K562 (cell line): Measurements from ENCODE around the gene DNM1. TPM values are rescaled to one million over a fixed set of nuclear protein-coding genes. Genes with fewer than 3 reads are reported as not detected.

ENCODE experiments used
- CEBPZ ChIP-seq: fragments of 150-350 bp; IDR thresholded peaks from 2 replicates; pipeline ENCODE4 v1.6.1; 2014; ENCODE audit warnings: low read depth, mild to moderate bottlenecking, low read length, borderline replicate concordance
- EGR1 ChIP-seq: fragments of 450-650 bp; conservative IDR thresholded peaks from 2 replicates; pipeline ENCODE4 v1.6.1; 2017; ENCODE audit warnings: mild to moderate bottlenecking
- HNRNPLL ChIP-seq: fragments of 200-400 bp; formaldehyde crosslinking; IDR thresholded peaks from 2 replicates; pipeline ENCODE4 v1.6.1; 2017; ENCODE audit warnings: low read length, low read depth, mild to moderate bottlenecking; ENCODE audit not compliant: poor library complexity, severe bottlenecking
- POLR2AphosphoS5 ChIP-seq: IDR thresholded peaks from 2 replicates; pipeline ENCODE4 v1.6.1; 2011; ENCODE audit warnings: mild to moderate bottlenecking, low read depth, low read length, moderate library complexity; ENCODE audit not compliant: control insufficient read depth, insufficient read depth
- POLR2H ChIP-seq: IDR thresholded peaks from 2 replicates; pipeline ENCODE4 v1.6.1; 2016; ENCODE audit warnings: missing genetic modification characterization, low read depth, mild to moderate bottlenecking, control low read depth, missing compliant biosample characterization, moderate library complexity
- RHOXF2B ChIP-seq: fragments of 250-450 bp; sonication (Bioruptor Pico); conservative IDR thresholded peaks from 2 replicates; pipeline ENCODE4 v1.5.1; 2021
- SMARCC2 ChIP-seq: fragments of 450-650 bp; IDR thresholded peaks from 2 replicates; pipeline ENCODE4 v1.6.1; 2017; ENCODE audit warnings: antibody characterized with exemption, moderate library complexity, mild to moderate bottlenecking, low read depth
- TEAD2 ChIP-seq: fragments of 450-650 bp; IDR thresholded peaks from 2 replicates; pipeline ENCODE4 v1.6.1; 2016; ENCODE audit warnings: missing genetic modification characterization, control low read depth, missing compliant biosample characterization
- ZBTB1 ChIP-seq: sonication (generic); formaldehyde crosslinking; IDR thresholded peaks from 2 replicates; pipeline ENCODE4 v1.8.1; 2023; ENCODE audit warnings: missing genetic modification reagents, low read depth, mild to moderate bottlenecking, borderline replicate concordance
- ZFP36 ChIP-seq: fragments of 150-350 bp; IDR thresholded peaks from 2 replicates; pipeline ENCODE4 v1.6.1; 2018; ENCODE audit warnings: low read length, low read depth; ENCODE audit not compliant: partially characterized antibody
- ZNF551 ChIP-seq: fragments of 250-450 bp; sonication (Bioruptor Pico); IDR thresholded peaks from 2 replicates; pipeline ENCODE4 v1.5.0; 2021; ENCODE audit warnings: mild to moderate bottlenecking, moderate library complexity
- polyA plus RNA-seq, 8 experiments: library from polyadenylated mRNA; depleted of rRNA in 4 of 8; stranded (reverse) in 5 of 8; unstranded in 3 of 8; fragments of >200 nt; fragmentation: Nextera tagmentation in 2 of 8; fragmentation: Illumina TruSeq in 1 of 8; extraction: Ambion mirVana in 2 of 8; extraction: Trizol in 1 of 8; gene quantifications; 2 replicates each; pipeline versions ENCODE4 v1.2.1 to v1.2.3, GENCODE V29; 2011 to 2014; ENCODE audit warnings: inconsistent platforms in 1 of 8, missing spikeins in 1 of 8
- total RNA-seq, 7 experiments: library from RNA; depleted of rRNA in 6 of 7; stranded (reverse); fragments of >200 nt in 6 of 7; fragmentation: Illumina TruSeq in 2 of 7; extraction: Trizol in 2 of 7; gene quantifications; 2 replicates each; pipeline versions ENCODE4 v1.2.1 to v1.2.3, GENCODE V29; 2011 to 2021; ENCODE audit warnings: low replicate concordance in 1 of 7
- TF ChIP-seq, protein P1 (sequence below): fragments of 250-450 bp; sonication (Bioruptor Pico); IDR thresholded peaks from 2 replicates; pipeline ENCODE4 v1.5.0; 2021
- TF ChIP-seq, protein P2 (sequence below): fragments of 450-650 bp; IDR thresholded peaks from 2 replicates; pipeline ENCODE4 v1.6.1; 2016; ENCODE audit warnings: low read depth, mild to moderate bottlenecking, moderate library complexity
- TF ChIP-seq, protein P3 (sequence below): sonication (generic); formaldehyde crosslinking; IDR thresholded peaks from 2 replicates; pipeline ENCODE4 v1.8.0; 2022; ENCODE audit warnings: mild to moderate bottlenecking, missing genetic modification reagents
- TF ChIP-seq, protein P4 (sequence below), 2 experiments: fragments of 200-800 bp in 1 of 2; sonication (Bioruptor generic) in 1 of 2; sonication (generic) in 1 of 2; formaldehyde crosslinking in 1 of 2; IDR thresholded peaks in 1 of 2; conservative IDR thresholded peaks in 1 of 2; 2 replicates each; pipeline versions ENCODE4 v1.5.0 to v1.6.1; 2016 to 2020; ENCODE audit warnings: missing compliant biosample characterization in 1 of 2, missing genetic modification characterization in 1 of 2, missing genetic modification reagents in 1 of 2

DNM1 gene
- total and polyA plus RNA-seq, 9 of the 15 experiments (the other 6 are each of a cell fraction or from before 2014, with no cell fraction given), result 0.39 to 23.1 (median 9.1) TPM

DNA sequence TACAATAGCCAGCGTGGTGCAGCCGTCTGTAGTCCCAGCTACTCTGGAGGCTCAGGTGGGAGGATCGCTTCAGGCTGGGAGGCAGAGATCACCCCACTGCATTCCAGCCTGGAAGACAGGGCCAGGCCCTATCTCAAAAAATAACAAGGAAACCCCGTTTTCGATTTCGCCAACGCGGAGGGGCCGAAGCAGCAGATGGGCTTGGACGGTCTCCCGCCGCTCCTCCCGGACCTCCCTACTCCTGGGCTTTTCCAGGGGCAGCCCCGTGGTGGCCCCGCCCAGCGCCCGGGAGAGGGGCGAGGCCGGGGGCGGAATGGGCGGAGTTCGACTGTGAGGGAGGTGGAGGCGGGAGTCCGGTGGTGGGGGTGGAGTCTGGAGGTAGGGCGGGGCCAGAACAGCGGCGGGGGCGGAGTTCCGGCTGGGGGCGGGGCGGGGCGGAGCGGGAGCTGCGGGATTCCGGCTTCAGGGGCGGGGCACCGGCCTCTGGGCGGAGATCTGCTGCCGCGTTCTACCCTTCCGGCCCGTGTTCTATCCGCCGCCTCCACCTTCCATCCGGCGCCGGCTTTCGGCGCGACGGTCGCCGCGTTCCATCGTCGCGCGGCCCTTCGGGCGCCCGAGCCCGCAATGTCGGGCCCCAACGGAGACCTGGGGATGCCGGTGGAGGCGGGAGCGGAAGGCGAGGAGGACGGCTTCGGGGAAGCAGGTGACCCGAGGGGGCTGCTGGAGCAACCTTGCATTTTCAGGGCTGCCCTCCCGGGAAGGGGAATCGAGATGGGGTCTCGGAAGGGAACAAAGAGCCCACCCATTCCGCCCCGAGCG is 43.2 kb upstream of the DNM1 start, which contains the start of gene BBLN (continued):
- peak; percentile 43 for TF ChIP-seq ZFP36
- TF ChIP-seq, protein P1, sequence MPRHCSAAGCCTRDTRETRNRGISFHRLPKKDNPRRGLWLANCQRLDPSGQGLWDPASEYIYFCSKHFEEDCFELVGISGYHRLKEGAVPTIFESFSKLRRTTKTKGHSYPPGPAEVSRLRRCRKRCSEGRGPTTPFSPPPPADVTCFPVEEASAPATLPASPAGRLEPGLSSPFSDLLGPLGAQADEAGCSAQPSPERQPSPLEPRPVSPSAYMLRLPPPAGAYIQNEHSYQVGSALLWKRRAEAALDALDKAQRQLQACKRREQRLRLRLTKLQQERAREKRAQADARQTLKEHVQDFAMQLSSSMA, result no peak
- no peak for TF ChIP-seq TEAD2 (tag)
- peak; percentile 68 for TF ChIP-seq HNRNPLL
- TF ChIP-seq, protein P2, sequence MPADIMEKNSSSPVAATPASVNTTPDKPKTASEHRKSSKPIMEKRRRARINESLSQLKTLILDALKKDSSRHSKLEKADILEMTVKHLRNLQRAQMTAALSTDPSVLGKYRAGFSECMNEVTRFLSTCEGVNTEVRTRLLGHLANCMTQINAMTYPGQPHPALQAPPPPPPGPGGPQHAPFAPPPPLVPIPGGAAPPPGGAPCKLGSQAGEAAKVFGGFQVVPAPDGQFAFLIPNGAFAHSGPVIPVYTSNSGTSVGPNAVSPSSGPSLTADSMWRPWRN, result no peak
- TF ChIP-seq POLR2AphosphoS5, result peak; percentile 92
- 0 out of 2 replicates have a peak, but pooled peaks have one; percentile 89 for TF ChIP-seq RHOXF2B (CRISPR knock-in tag)
- TF ChIP-seq, protein P3, sequence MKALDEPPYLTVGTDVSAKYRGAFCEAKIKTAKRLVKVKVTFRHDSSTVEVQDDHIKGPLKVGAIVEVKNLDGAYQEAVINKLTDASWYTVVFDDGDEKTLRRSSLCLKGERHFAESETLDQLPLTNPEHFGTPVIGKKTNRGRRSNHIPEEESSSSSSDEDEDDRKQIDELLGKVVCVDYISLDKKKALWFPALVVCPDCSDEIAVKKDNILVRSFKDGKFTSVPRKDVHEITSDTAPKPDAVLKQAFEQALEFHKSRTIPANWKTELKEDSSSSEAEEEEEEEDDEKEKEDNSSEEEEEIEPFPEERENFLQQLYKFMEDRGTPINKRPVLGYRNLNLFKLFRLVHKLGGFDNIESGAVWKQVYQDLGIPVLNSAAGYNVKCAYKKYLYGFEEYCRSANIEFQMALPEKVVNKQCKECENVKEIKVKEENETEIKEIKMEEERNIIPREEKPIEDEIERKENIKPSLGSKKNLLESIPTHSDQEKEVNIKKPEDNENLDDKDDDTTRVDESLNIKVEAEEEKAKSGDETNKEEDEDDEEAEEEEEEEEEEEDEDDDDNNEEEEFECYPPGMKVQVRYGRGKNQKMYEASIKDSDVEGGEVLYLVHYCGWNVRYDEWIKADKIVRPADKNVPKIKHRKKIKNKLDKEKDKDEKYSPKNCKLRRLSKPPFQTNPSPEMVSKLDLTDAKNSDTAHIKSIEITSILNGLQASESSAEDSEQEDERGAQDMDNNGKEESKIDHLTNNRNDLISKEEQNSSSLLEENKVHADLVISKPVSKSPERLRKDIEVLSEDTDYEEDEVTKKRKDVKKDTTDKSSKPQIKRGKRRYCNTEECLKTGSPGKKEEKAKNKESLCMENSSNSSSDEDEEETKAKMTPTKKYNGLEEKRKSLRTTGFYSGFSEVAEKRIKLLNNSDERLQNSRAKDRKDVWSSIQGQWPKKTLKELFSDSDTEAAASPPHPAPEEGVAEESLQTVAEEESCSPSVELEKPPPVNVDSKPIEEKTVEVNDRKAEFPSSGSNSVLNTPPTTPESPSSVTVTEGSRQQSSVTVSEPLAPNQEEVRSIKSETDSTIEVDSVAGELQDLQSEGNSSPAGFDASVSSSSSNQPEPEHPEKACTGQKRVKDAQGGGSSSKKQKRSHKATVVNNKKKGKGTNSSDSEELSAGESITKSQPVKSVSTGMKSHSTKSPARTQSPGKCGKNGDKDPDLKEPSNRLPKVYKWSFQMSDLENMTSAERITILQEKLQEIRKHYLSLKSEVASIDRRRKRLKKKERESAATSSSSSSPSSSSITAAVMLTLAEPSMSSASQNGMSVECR (CRISPR knock-in tag), result no peak
- no peak for TF ChIP-seq POLR2H (tag)
- no peak for TF ChIP-seq ZBTB1
- no peak for TF ChIP-seq CEBPZ
- TF ChIP-seq ZNF551 (CRISPR knock-in tag), result no peak
- TF ChIP-seq EGR1, result no peak
- TF ChIP-seq, protein P4, sequence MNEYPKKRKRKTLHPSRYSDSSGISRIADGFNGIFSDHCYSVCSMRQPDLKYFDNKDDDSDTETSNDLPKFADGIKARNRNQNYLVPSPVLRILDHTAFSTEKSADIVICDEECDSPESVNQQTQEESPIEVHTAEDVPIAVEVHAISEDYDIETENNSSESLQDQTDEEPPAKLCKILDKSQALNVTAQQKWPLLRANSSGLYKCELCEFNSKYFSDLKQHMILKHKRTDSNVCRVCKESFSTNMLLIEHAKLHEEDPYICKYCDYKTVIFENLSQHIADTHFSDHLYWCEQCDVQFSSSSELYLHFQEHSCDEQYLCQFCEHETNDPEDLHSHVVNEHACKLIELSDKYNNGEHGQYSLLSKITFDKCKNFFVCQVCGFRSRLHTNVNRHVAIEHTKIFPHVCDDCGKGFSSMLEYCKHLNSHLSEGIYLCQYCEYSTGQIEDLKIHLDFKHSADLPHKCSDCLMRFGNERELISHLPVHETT (CRISPR knock-in tag; conservative IDR thresholded peaks at IDR 0.05 in 1 of 2, IDR thresholded peaks at IDR 0.05 in 1 of 2), result no peak
- TF ChIP-seq SMARCC2, result peak; percentile 54; the same call in 1 of the 2 replicates
